ENCODE measurements around the gene UBTD1. TPM values are rescaled to one million over a fixed set of nuclear protein-coding genes. Genes with fewer than 3 reads are reported as not detected.

Gene UBTD1
- total RNA-seq, 1 experiment from 2014 or later: 19.0 TPM

DNA sequence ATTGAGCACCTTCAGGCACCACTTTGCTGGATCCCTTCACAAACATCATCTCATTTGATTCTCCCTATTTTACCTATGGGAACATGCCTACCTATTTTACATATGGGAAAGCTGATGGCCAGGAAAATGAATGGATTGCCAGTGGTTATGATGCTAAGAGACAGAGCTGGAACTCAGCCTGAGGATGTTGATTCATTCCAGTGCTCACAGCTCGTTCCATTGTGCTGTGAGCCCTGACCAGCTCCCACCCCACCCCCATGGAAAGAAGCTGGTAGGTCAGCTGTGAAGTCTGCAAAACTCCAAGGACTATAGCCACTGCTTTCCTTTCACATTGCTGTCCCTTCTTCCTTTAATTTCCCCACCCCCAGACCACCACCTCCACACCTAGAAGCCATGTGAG is 9.6 kb downstream of the UBTD1 start:
- no peak overlapping the region for H2BK120ac ChIP-seq (ENCODE audit: low read depth, low read length, poor library complexity, severe bottlenecking)
- no peak overlapping the region for H2AK5ac ChIP-seq (ENCODE audit: insufficient read length, low read length)
- Mint-ChIP-seq H3K27ac (no peak overlapping the region), H3K4me1 (peaks cover 14 to 24% of the 10 kb centered on the region in 2 experiments), H3K4me3 (no peak overlapping the region), H3K36me3 (ENCODE audit: insufficient read depth in 1 of 3, low read depth in 3 of 3) (no peaks in the 10 kb centered on the region), H3K27me3 (ENCODE audit: low read depth) (no peaks in the 10 kb centered on the region), H3K9me3 (no peaks in the 10 kb centered on the region)
- no peaks in the 10 kb centered on the region for H3K9me3 ChIP-seq (ENCODE audit: control insufficient read depth, low read depth, low read length)
- H3K27me3 ChIP-seq (ENCODE audit: insufficient read depth, low read length): no peaks in the 10 kb centered on the region
- no peaks in the 10 kb centered on the region for H3K4me1 ChIP-seq (ENCODE audit: insufficient read depth, low read length)
- H3K79me2 ChIP-seq (ENCODE audit: insufficient read depth, low read length): no peaks in the 10 kb centered on the region
- no peak overlapping the region for H3K4ac ChIP-seq (ENCODE audit: low read depth, low read length)
- no peak overlapping the region for H3K23ac ChIP-seq (ENCODE audit: insufficient read length, low read depth, low read length)
- H3K18ac ChIP-seq (ENCODE audit: insufficient read length, low read depth, low read length): no peak overlapping the region
- no peak overlapping the region for H4K91ac ChIP-seq (ENCODE audit: insufficient read length, low read depth, low read length)
- H3K4me2 ChIP-seq (ENCODE audit: insufficient read depth, insufficient read length, low read length): no peak overlapping the region
- no peak overlapping the region for H3T11ph ChIP-seq (ENCODE audit: low read length)
- no peak overlapping the region for H3K27ac ChIP-seq (ENCODE audit: insufficient read length, low read depth, low read length)
- no peaks in the 10 kb centered on the region for H4K20me1 ChIP-seq (ENCODE audit: control insufficient read depth, insufficient read depth, insufficient read length)
- H3K14ac ChIP-seq (ENCODE audit: insufficient read depth, low read length): no peak overlapping the region
- no peak overlapping the region for H2BK20ac ChIP-seq (ENCODE audit: low read depth, low read length, poor library complexity, severe bottlenecking)
- H3K56ac ChIP-seq (ENCODE audit: insufficient read length, low read depth, low read length): no peak overlapping the region
- H3K79me1 ChIP-seq (ENCODE audit: insufficient read depth, low read depth, low read length, poor library complexity, severe bottlenecking): no peaks in the 10 kb centered on the region
- H2BK15ac ChIP-seq (ENCODE audit: low read depth, low read length): no peak overlapping the region
- H2BK12ac ChIP-seq (ENCODE audit: insufficient read length, low read depth, low read length): no peak overlapping the region
- no peak overlapping the region for H4K5ac ChIP-seq (ENCODE audit: insufficient read length, low read depth, low read length)
- no peak overlapping the region for H2AFZ ChIP-seq (ENCODE audit: low read length)
- TF ChIP-seq CTCF (conservative IDR thresholded peaks at IDR 0.05): no peak
- H3K23me2 ChIP-seq (ENCODE audit: insufficient read length, low read depth, low read length, poor library complexity, severe bottlenecking): no peaks in the 10 kb centered on the region
- no peak overlapping the region for H2BK5ac ChIP-seq (ENCODE audit: insufficient read length, low read length)
- WGBS (ENCODE audit: extremely low coverage, insufficient read length, low lambda C conversion rate): no CpG with 5 or more reads among the region's 1 CpG
- H3K9ac ChIP-seq (ENCODE audit: extremely low read depth, insufficient read length, low read length): no peak overlapping the region
- no peak overlapping the region for H4K8ac ChIP-seq (replicated peaks; ENCODE audit: insufficient read length, low read depth, low read length)
- DNase-seq: no peak
